HUES64 (cell line): ENCODE data around the gene VAPA.

Experiments used
- H3K27ac ChIP-seq: 2 replicates; pipeline ENCODE4 v1.7.0; 2013; ENCODE audit warnings: low read depth, low read length, inconsistent platforms
- H3K27me3 ChIP-seq: 2 replicates; pipeline ENCODE4 v1.6.1; 2013; ENCODE audit warnings: mild to moderate bottlenecking, low read length; ENCODE audit not compliant: insufficient read depth
- H3K36me3 ChIP-seq: 2 replicates; pipeline ENCODE4 v1.6.1; 2013; ENCODE audit warnings: mild to moderate bottlenecking, low read length; ENCODE audit not compliant: insufficient read depth
- H3K4me1 ChIP-seq: 2 replicates; pipeline ENCODE4 v1.6.1; 2013; ENCODE audit warnings: mild to moderate bottlenecking, low read length, moderate library complexity; ENCODE audit not compliant: insufficient read depth
- H3K4me3 ChIP-seq: 2 replicates; pipeline ENCODE4 v1.5.1; 2013; ENCODE audit warnings: mild to moderate bottlenecking, low read length, moderate library complexity
- H3K9ac ChIP-seq: 2 replicates; pipeline ENCODE4 v1.6.1; 2013; ENCODE audit warnings: mild to moderate bottlenecking, low read depth, low read length
- H3K9me3 ChIP-seq: 2 replicates; pipeline ENCODE4 v1.6.1; 2013; ENCODE audit warnings: low read depth, low read length; ENCODE audit not compliant: insufficient read depth
- WGBS: fragments of 150-250, 120-280 bp; methylation state at CpG from one replicate; pipeline ENCODE4 v1.1.7; 2013; ENCODE audit warnings: missing lambda C conversion rate; 5-methylcytosine and 5-hydroxymethylcytosine counted together

VAPA gene

DNA sequence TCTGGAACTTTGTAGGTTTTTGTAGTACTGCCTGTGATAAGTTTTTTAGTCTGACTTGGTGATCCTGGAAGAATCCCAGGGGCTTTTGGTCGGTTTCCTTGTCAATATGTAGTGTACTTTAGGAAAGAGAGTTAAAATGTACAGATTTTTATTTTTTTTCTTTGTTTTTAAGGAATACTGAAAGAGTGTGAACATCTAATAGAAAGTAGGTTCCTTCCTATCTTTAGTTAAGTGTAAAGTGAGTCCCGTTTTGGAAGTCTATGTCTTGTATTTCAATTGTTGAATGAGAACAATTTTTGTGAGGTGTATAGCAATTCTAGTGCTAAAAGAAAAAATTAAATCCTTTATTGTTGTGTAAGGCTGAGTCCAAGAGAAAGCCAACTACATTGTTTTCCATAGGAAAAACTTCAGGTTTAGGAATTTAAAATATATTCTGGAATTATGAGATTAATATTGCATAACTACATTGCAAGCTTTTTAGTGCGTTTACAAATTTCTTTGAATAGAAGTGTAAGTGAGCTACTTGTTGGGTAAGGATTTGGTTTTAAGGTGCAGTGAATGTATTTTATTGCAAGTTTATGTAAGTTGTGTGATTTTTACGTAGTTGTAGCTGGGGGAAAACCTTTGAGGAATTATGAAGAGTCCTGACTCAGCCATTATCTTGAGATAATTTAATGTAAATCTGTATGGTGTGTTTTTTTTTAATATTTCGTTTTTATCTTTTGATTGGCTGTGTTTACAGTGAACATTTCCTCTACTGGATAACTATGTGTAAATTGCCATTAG, 1.7 kb downstream of the VAPA start:
- Histone ChIP-seq H3K27me3 (no peaks in the 10 kb centered on the region), H3K9me3 (no peaks in the 10 kb centered on the region), H3K36me3 (no peaks in the 10 kb centered on the region), H3K27ac (no peak overlapping the region), H3K9ac (peak overlapping the region; percentile 78), H3K4me3 (peak overlapping the region; percentile 97), H3K4me1 (peaks cover 43% of the 10 kb centered on the region)
- 28% methylated on average over 5 of the region's 5 CpGs for WGBS

DNA sequence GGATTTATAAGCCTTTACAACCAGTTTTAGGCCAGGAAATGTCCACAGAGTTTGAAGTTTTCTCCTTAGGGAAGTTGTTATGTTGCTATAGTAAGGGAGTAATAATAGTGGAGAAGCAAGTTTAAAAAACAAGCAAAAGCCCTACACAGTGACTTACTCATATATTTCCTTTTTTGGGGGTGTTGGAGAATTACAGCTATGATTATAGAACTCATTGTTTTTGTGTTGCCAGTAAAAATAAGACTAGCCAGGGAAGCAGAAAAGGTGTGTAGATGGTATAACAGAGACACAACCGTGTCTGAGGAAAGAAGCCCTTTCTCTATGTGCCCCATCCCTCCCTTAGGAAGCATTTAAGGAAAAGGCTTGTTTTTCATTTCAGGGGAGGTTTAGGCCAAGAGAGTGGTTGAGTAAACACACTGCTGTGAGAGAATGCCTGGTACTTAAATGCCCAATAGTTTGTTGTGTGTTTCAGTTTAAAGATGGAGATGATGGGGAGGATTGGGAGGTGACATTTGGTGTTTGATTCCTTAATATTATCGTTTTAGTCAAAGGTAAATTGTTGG, 2.3 kb downstream of the VAPA start:
- Histone ChIP-seq H3K4me3 (peak overlapping the region; percentile 97), H3K36me3 (no peaks in the 10 kb centered on the region), H3K27me3 (no peaks in the 10 kb centered on the region), H3K9ac (no peak overlapping the region), H3K4me1 (peaks cover 49% of the 10 kb centered on the region), H3K27ac (no peak overlapping the region), H3K9me3 (no peaks in the 10 kb centered on the region)
- 23% methylated on average over 2 of the region's 2 CpGs for WGBS

DNA sequence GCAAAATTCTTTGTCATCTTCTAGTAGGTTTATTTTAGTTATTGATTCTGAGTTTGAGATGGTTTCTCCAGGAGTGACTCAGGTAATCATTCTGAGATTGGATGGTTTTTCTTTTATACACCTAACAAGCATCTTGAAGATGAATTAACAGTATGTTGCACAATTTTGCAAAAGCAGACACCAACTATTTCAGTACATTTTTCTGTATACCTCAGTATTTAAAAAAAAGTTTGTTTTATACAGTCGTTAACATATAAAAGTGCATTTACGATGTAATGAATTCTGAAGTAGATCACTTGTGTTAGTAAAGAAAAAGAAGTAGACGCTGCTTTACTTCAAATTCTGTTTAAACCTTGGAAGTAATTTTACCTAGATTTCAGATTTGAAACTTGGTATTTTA, 3.0 kb downstream of the VAPA start:
- Histone ChIP-seq H3K4me1 (peaks cover 49% of the 10 kb centered on the region), H3K27ac (no peak overlapping the region), H3K4me3 (no peak overlapping the region), H3K27me3 (no peaks in the 10 kb centered on the region), H3K9me3 (no peaks in the 10 kb centered on the region), H3K9ac (no peak overlapping the region), H3K36me3 (no peaks in the 10 kb centered on the region)
- 94% methylated on average over 3 of the region's 3 CpGs for WGBS

DNA sequence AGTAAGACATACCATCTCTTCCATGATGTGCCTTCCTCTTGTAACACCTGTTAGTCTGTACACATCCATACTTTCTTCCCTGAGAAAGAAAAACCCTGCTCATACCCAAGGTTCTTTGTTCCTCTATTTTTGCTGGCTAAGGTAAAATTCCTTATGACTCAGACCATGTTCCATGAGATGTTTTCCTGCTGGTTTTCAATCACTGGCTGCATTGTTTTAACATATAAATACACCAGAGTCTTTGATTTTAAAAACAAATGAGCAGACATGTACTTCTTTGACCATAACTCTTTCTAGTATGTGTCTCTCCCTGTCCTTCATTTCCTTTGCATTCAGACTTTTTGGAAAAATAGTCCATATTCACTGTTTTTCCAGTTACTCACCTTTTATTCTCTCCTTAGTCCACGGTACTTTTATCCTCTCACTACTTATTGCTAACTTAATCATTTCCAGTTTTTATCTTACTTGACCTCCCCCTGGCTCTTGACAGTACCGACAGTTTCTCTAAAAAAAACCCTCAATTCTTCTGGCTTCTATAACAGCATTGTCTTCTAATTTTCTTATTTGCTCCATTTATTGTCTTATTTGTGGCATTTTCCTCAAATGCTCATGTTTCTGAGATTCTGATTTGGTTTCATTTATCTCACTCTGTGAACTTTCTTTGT, 4.3 kb downstream of the VAPA start:
- Histone ChIP-seq H3K9ac (peak overlapping the region; percentile 8; the same call in 1 of the 2 replicates), H3K36me3 (no peaks in the 10 kb centered on the region), H3K4me1 (peaks cover 57% of the 10 kb centered on the region), H3K27ac (peak overlapping the region; percentile 57), H3K4me3 (peak overlapping the region; percentile 13), H3K9me3 (no peaks in the 10 kb centered on the region), H3K27me3 (no peaks in the 10 kb centered on the region)
- 55% methylated on average over 2 of the region's 2 CpGs for WGBS

DNA sequence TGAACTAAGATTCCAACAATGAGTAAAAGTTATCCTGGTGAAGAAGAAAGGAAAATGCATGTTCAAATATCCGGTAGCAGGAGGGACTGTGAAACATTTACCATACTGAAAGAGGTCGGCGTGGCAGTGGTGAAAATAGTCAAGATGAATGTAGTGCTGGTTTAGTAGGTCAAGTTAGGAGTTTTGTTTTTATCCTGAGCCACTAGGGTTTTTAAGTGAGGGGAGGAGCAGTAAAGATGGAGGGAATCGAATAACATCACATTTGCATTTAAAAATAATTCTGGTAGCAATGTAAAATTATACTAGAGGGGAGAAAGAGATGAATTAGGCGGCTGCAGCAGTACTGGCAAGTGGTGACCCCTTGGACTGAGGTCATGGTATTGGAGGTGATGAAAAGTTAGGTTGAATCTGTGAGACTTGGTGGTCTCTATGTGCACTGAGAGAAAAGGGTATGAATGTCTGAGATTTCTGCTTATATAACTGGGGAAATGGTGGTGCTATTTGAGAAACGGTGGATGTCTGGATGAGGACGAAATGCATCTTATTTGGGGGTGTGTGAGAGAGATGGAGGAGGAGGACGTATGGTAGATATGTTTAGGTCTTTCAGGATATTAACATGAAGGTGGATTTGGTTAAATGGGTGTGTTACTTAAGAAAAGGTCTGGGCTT, 5.9 kb downstream of the VAPA start:
- Histone ChIP-seq H3K9me3 (no peaks in the 10 kb centered on the region), H3K4me1 (peaks cover 63% of the 10 kb centered on the region), H3K27me3 (no peaks in the 10 kb centered on the region), H3K9ac (no peak overlapping the region), H3K27ac (no peak overlapping the region), H3K4me3 (no peak overlapping the region), H3K36me3 (no peaks in the 10 kb centered on the region)
- 85% methylated on average over 7 of the region's 8 CpGs for WGBS

- no peak overlapping the region for H3K4me3 ChIP-seq
- no peaks in the 10 kb centered on the region for H3K9me3 ChIP-seq
- H3K27me3 ChIP-seq, result no peaks in the 10 kb centered on the region
- H3K9ac ChIP-seq, result no peak overlapping the region
- 83% methylated on average over 3 of the region's 4 CpGs for WGBS
- H3K4me1 ChIP-seq, result peaks cover 61% of the 10 kb centered on the region
- no peaks in the 10 kb centered on the region for H3K36me3 ChIP-seq
- H3K27ac ChIP-seq, result no peak overlapping the region
Measured at GRCh38 chr18:9922592-9923311, 8.9 kb downstream of the VAPA start.

DNA sequence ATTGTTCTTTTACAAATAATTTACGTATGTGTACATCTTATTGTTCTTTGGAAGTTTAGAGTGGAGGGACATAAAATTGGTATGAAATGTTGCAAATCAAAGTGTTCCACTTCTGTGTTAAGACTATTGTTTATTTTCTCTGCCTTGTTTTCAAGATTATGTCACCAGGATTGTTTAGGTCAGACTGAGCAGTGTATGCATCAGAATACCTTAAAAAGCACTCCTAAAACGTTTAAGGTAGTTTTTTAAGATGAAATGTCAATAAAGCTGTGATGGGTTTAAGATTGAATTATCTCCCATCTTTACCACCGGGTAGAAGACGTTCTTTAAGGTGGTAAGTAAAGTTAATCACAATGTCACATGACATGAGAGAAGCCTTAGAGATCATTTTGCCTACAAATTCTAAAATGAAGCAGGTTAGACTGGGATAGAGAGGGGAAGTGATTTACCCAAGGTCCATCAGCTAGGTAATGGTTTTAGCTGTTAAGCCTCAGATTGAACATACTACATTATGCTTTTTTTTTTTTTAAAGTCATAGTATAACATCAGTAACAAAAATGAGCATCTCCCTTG, 10.6 kb downstream of the VAPA start:
- no peaks in the 10 kb centered on the region for H3K9me3 ChIP-seq
- no peak overlapping the region for H3K4me3 ChIP-seq
- peaks cover 62% of the 10 kb centered on the region for H3K4me1 ChIP-seq
- WGBS, result 70% methylated on average over 4 of the region's 4 CpGs
- no peaks in the 10 kb centered on the region for H3K36me3 ChIP-seq
- no peak overlapping the region for H3K9ac ChIP-seq
- H3K27me3 ChIP-seq, result no peaks in the 10 kb centered on the region
- H3K27ac ChIP-seq, result no peak overlapping the region

GRCh38 chr18:9925369-9925768, 11.6 kb downstream of the VAPA start:
- H3K4me1 ChIP-seq, result peaks cover 62% of the 10 kb centered on the region
- H3K36me3 ChIP-seq, result no peaks in the 10 kb centered on the region
- H3K4me3 ChIP-seq, result no peak overlapping the region
- H3K9ac ChIP-seq, result no peak overlapping the region
- WGBS, result 86% methylated on average over 1 of the region's 1 CpG
- no peaks in the 10 kb centered on the region for H3K9me3 ChIP-seq
- H3K27ac ChIP-seq, result no peak overlapping the region
- no peaks in the 10 kb centered on the region for H3K27me3 ChIP-seq

DNA sequence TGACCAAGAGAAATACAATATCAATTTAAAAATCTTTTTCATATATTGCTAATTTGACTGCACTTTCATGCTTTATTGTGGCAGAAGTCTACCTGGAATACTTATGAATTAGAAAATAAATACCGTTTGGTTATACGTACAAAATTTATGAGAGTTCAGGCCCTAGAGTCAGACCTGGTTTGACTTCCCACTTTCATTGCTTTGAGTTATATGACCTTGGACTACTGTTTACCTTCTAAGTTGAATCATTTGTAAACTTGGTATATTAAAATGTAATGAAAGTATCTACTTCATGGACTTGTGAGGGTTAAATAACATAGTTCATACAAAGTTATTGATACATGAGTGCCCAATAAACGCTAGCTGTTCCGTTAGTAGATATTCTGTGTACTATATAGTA, 12.0 kb downstream of the VAPA start:
- Histone ChIP-seq H3K9me3 (no peaks in the 10 kb centered on the region), H3K27ac (no peak overlapping the region), H3K36me3 (no peaks in the 10 kb centered on the region), H3K4me3 (no peak overlapping the region), H3K27me3 (no peaks in the 10 kb centered on the region), H3K4me1 (peaks cover 59% of the 10 kb centered on the region), H3K9ac (no peak overlapping the region)
- 92% methylated on average over 2 of the region's 4 CpGs for WGBS

- Histone ChIP-seq H3K4me1 (peaks cover 56% of the 10 kb centered on the region), H3K9ac (no peak overlapping the region), H3K9me3 (no peaks in the 10 kb centered on the region)
Measured at GRCh38 chr18:9926223-9926894, 12.5 kb downstream of the VAPA start.

More at GRCh38 chr18:9926223-9926894, 12.5 kb downstream of the VAPA start:
- no peak overlapping the region for H3K27ac ChIP-seq
- H3K4me3 ChIP-seq, result no peak overlapping the region
- 89% methylated on average over 2 of the region's 2 CpGs for WGBS
- no peaks in the 10 kb centered on the region for H3K36me3 ChIP-seq
- no peaks in the 10 kb centered on the region for H3K27me3 ChIP-seq
